Activated CD8-positive, alpha-beta memory T cell treated with anti-CD3 and anti-CD28 coated beads, Interleukin-2, amount 50 U/mL, for 24 hours (primary cell): ENCODE measurements around the gene EFCAB14.
"Not testable (repeated sequence)": the region's sequence is repeated elsewhere in the genome, so short reads cannot be mapped to it uniquely, and the experiment has no call there.

Source experiments
- DNase-seq: peaks from one replicate; pipeline ENCODE4 v3.0.0-alpha.2; 2020; ENCODE audit errors: extremely low read depth

EFCAB14 gene, protein sequence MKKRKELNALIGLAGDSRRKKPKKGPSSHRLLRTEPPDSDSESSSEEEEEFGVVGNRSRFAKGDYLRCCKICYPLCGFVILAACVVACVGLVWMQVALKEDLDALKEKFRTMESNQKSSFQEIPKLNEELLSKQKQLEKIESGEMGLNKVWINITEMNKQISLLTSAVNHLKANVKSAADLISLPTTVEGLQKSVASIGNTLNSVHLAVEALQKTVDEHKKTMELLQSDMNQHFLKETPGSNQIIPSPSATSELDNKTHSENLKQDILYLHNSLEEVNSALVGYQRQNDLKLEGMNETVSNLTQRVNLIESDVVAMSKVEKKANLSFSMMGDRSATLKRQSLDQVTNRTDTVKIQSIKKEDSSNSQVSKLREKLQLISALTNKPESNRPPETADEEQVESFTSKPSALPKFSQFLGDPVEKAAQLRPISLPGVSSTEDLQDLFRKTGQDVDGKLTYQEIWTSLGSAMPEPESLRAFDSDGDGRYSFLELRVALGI

GRCh38 chr1:46718727-46719622, at the start of gene EFCAB14:
Gene EFCAB14, minus strand, starts transcription at chr1:46719114. Its CDS starts 1,027 bp downstream, at chr1:46718087.
- peak; percentile 96 for DNase-seq

DNA sequence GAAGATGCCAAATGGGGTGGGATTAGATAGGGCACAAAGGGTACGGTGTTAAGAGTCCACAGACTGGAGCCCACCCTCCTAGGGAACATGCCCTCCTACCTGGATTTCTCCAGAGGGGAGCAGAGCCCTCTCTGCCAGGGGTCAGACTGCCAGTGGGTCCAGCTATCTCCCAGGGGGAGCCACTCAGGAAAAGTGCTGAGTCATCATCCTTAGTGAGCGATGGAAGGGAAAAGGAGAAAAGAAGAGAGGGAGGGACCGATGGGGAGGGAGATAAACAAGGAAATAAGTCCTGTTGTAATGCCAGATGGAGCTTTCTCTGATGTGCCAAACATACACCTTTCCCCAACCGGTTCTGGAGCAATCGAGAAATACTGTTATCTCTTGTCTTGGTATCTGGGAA, 49.5 kb upstream of the EFCAB14 start:
- no peak for DNase-seq

DNA sequence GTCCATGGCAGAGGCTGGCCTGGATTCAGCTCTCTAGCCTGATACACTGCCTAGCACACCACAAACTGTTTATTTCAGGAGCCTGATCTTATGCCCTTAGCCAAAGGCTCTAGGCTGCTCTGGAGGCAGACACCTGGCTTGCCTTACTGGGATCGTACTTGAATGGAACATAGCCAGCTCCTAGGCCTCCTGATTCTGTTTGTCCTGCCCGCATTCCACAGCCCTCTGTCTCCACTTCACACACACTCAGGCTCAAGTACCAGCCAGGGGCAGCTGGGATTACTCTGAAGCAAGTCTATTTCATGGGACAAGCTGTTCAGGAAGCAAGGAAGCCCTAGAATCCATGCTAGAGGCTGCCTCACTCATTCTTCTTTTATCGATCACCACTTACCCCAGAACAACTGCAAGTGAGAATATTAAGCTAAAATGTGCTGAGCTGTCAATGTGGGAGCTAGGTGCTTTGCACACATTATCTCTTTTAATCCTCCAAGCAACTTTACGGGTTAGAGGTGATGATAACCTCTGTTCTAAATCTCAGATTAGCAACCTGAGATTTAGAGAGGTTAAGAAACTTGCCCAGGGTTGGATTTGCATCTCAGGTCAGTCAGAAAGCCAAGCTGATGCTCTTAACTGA, 48.9 kb upstream of the EFCAB14 start:
- no peak for DNase-seq

- DNase-seq: no peak
Measured at GRCh38 chr1:46764402-46764801, 45.5 kb upstream of the EFCAB14 start.

GRCh38 chr1:46761740-46762139, 42.8 kb upstream of the EFCAB14 start:
- no peak for DNase-seq

DNA sequence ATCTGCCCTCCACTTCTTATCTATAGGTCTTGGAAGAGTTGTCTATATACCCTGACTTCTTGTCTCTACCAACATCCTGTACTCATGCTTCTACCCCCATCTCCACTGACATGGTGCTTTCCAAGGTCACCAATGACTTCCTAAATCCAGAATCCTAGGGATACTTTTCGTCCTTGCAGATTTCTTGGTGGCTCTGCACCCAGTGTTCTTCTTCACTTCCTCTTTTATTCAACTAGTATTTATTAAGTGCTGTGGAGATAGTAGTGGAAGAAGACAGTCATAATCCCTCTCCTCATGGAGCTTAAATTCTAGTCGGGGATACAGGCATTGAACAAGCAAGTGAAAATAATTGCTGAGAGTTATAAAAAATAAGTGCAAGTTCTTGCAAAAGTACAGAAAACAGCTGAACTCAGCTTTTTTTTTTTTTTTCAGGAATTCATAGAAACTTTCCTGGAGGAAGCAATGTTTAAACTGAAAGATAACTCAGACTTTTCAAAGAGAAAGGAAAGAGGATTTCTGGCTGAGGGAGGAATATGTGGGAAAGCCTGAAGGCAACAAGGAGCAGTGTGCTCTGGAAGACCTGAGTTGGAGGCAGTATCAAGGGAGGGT, 41.7 kb upstream of the EFCAB14 start:
- no peak for DNase-seq

DNA sequence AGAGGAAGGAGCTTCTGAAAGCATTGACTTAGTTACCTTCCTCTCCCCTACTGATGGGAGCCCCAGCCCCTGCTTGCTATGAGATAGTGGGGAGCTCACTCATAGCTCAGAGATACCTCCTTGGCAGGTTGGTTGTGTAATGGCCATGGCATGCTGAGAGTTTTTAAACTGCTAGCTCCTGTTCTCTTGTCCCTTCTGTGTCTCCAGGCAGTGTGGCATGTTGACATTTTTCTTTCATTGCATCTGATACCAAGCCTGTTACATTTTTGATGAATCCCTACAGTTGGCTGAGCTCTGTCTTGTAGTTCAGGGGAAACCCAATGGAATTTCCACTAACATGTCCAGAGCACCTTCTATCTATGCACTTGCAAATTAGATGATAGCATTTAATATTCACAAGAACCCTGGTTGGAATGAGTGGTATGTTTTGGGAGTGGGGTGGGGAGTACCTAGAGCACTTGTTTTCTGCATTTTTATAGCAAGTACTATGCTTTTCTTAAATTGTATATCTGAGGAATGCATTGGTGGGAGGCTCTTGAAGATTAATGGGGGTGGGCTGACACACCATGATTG, 39.1 kb upstream of the EFCAB14 start:
- DNase-seq: no peak

DNA sequence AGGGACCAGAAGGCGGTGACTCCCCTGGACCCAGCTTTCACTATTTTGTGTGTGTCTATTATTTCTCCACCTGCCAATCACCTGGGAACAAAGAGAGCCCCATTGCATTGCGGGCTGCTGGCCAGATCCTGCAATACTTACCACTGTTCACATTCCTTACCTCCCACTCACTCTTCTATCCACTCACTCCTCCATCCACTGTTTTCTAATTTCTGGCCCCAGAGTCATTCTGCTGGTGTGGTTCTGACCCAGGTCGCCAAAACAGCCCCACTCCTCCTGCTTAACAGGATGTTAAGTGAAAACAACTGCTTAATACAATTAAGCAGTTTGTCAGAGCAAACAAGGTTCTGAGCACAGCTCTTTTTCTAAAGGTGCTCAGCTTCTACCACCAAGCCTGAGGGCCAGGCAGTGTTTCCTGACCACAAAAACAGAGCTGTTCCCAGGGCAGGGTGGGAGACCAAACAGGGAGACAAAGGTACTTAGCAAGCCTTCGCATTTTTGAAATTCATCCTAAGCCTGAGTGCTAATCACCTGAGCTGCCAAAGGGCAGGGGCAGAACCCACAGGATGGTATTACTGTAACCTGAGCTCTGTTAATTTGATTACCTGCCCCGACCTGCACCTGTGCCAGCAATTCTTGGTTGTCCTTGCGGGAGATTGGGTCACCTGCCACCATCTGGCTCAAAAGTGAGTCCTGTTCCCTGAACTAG, 38.5 kb upstream of the EFCAB14 start:
- DNase-seq: no peak

GRCh38 chr1:46755121-46755520, 36.2 kb upstream of the EFCAB14 start:
- no peak for DNase-seq

GRCh38 chr1:46754707-46755106, 35.8 kb upstream of the EFCAB14 start:
- not testable (repeated sequence) for DNase-seq

GRCh38 chr1:46753985-46754384, 35.1 kb upstream of the EFCAB14 start:
- no peak for DNase-seq

- DNase-seq: no peak
Measured at GRCh38 chr1:46749921-46750404, 31.0 kb upstream of the EFCAB14 start.

DNA sequence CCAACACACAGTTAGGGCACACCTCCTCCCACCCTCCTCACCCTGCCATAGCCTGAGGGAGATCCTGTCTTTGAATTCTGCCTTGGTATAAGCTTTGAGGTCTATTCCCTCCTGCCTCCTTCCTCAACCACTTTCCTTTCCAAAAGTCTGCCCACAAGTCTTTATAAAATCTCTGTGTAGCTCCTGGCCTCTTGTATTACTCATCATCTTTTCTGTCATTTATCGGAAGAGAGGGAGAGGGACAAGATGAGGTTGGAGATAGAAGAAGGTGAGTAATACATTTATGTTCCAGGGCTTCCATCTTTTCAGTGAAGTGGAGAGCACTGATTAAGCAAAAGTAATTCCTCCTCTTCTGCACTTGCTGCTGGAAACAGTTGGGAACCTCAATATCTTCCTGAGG, 30.5 kb upstream of the EFCAB14 start:
- no peak for DNase-seq

GRCh38 chr1:46747683-46748288, 28.9 kb upstream of the EFCAB14 start:
- DNase-seq: no peak

DNA sequence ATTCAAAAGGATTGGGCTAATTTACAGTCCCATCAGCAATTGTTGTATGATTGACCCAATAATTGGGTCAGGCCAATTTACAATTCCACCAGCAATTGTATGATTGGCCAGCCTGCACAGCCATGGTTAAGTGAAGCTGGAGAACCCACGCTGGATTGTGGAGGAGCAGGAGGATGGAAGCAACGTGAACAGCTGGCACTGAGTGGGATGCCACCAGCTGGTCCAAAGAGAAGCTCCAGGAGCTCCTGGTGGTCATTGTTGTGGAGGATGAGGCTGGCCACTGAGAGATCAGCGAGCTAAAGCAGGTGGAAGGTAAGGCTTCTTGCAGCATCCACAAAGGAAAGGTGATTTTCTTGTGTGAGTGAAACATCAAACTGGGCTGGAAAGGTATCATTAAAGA, 23.2 kb upstream of the EFCAB14 start:
- no peak for DNase-seq

DNA sequence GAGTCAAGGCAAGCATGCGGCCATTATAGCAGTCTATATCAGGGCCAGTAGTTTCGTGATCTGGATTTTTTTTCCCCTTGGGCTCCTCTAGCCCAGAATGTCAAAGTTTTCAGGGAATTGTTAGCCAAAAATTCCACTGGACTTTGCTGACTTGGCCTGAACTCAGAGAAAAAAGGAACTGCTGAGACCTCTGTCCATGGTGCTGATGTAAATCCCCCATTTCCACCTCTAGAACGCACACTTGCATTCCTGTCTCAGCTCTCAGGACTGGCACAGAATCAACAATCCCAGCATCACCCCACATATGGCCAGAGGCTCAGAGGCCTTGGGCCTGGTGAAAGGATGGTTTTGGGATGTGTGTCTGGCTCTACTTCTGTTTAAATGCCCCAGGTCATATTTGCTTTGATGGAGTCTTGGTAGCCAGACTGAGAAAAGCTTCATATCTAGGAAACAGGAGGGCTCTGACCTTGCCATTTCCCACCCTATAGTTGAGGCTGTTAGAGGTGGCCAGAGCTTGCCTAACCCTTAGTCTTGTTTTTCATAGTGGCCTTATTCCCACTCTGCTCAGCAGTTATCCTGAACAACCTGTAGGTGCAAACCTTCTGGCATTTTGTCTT, 16.9 kb upstream of the EFCAB14 start:
- DNase-seq: no peak

DNA sequence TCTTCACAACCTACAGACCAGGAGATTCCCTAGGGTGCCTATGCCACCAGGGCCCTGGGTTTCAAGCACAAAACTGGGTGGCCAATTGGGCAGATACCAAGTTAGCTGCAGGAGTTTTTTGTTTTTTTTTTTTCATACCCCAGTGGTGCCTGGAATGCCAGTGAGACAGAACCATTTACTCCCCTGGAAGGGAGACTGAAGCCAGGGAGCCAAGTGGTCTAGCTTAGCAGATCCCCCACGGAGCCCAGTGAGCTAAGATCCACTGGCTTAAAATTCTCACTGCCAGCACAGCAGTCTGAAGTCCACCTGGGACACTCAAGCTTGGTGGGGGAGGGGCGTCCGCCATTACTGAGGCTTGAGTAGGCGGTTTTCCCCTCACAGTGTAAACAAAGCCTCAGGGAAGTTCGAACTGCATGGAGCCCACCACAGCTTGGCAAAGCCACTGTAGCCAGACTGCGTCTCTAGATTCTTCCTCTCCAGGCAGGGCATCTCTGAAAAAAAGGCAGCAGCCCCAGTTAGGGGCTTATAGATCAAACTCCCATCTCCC, 9.5 kb upstream of the EFCAB14 start:
- DNase-seq: not testable (repeated sequence)

GRCh38 chr1:46725736-46726108, 6.8 kb upstream of the EFCAB14 start:
- DNase-seq: no peak

DNA sequence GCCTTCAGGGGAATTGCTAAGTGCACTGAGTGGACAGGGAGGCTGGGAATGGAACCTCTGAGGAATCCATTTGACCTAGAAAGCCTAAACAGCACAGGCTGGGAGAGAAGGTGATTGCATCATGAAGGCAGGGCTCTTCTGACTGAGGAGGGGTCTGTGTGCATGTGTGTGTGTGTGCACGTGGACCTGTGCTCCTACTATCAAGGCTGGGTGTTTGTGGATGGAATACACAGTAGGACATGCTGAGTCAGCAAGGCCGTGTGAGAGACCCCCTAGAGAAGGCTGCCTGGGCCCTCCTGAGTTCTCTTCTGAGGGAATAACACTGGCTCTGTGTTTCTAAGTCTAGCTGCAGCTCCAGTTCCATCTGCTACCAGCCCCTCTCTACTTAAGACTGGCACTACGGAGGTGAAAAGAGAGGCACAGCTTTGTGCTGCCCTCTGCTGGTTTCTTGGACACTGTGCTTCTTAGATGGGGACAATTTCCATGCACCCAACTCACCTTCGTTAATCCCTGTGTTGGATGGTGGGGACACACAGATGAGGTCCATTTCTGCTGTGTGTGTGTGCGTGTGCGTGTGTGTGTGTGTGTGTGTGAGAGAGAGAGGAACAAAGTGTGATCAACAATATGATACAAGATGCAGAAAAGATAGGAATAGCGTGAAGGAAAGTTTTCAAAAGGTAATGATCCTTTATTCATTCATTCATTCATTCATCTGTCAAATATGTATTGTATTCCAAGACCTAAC, 6.2 kb upstream of the EFCAB14 start:
- DNase-seq: peak; percentile 30
